ENCODE data around the gene PHC1. TPM values are rescaled to one million over a fixed set of nuclear protein-coding genes. Genes with fewer than 3 reads are reported as not detected.

The PHC1 gene
- total and polyA plus RNA-seq, 7 donors: 2.1 to 46.8 (median 31.0) TPM

- peaks cover 0 to 11% (median 8%) of the 10 kb centered on the region in 4 donors for H3K9me3 ChIP-seq
- intact Hi-C loops (cut with DNase I): no loop called here
- H3K4me3 ChIP-seq: no peak overlapping the region
- H3K36me3 ChIP-seq: no peaks in the 10 kb centered on the region
- no peak for DNase-seq
- H3K4me1 ChIP-seq: no peaks in the 10 kb centered on the region
- H3K27ac ChIP-seq: no peak overlapping the region
- TF ChIP-seq POLR2AphosphoS5 (IDR thresholded peaks at IDR 0.05) (no peak), POLR2A (IDR thresholded peaks at IDR 0.05) (no peak), CTCF (IDR thresholded peaks at IDR 0.05) (no peak), EP300 (IDR thresholded peaks at IDR 0.05) (no peak)
- H3K27me3 ChIP-seq: no peaks in the 10 kb centered on the region
These were observed 54.5 kb downstream of the PHC1 start for GRCh38 chr12:8968761-8969160.

- intact Hi-C loops (cut with DNase I): no loop called here
- 43 to 56% methylated on average over 2 of the region's 2 CpGs for WGBS, 2 donors
- DNase-seq: no peak
- H3K36me3 ChIP-seq: no peaks in the 10 kb centered on the region
- H3K27ac ChIP-seq: no peak overlapping the region
- no peak overlapping the region for H3K4me3 ChIP-seq
- TF ChIP-seq EP300 (IDR thresholded peaks at IDR 0.05): no peak
- TF ChIP-seq CTCF (IDR thresholded peaks at IDR 0.05): no peak
- TF ChIP-seq POLR2A (IDR thresholded peaks at IDR 0.05): no peak
- no peak for TF ChIP-seq POLR2AphosphoS5 (IDR thresholded peaks at IDR 0.05)
- H3K9me3 ChIP-seq: peaks cover 0 to 11% (median 9%) of the 10 kb centered on the region in 4 donors
- no peaks in the 10 kb centered on the region for H3K27me3 ChIP-seq
- H3K4me1 ChIP-seq: no peaks in the 10 kb centered on the region
These were observed 55.6 kb downstream of the PHC1 start for GRCh38 chr12:8969861-8970411.

- Histone ChIP-seq H3K27ac (no peak overlapping the region), H3K4me1 (no peaks in the 10 kb centered on the region), H3K4me3 (no peak overlapping the region), H3K9me3 (peaks cover 0 to 11% (median 9%) of the 10 kb centered on the region in 4 donors), H3K36me3 (no peaks in the 10 kb centered on the region), H3K27me3 (no peaks in the 10 kb centered on the region)
- TF ChIP-seq CTCF (IDR thresholded peaks at IDR 0.05) (no peak), POLR2A (IDR thresholded peaks at IDR 0.05) (no peak), POLR2AphosphoS5 (IDR thresholded peaks at IDR 0.05) (no peak), EP300 (IDR thresholded peaks at IDR 0.05) (no peak)
- no peak for DNase-seq
- WGBS, 2 donors: 41 to 70% methylated on average over 1 of the region's 1 CpG
- intact Hi-C loops (cut with DNase I): no loop called here
These were observed 56.1 kb downstream of the PHC1 start for GRCh38 chr12:8970432-8970831.

DNA sequence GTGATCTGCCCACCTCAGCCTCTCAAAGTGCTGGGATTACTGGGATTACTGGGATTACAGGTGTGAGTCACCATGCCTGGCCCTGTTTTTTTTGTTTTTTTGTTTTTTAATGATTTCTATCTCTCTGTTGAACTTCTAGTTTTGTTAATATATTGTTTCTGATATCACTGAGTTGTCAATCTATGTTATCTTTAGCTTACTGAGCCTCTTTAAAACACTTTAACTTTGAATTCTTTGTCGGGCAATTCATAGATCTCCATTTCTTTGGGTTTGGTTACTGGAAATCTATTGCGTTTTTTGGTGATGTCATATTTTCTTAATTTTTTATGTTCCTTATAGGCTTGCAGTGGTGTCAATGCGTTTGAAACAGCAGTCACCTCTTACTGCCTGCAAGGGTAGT lies 65.8 kb downstream of the PHC1 start:
- Histone ChIP-seq H3K4me3 (no peak overlapping the region), H3K9me3 (peaks cover 0 to 13% (median 3%) of the 10 kb centered on the region in 4 donors), H3K36me3 (no peaks in the 10 kb centered on the region), H3K27me3 (no peaks in the 10 kb centered on the region), H3K27ac (no peak overlapping the region), H3K4me1 (no peaks in the 10 kb centered on the region)
- WGBS, 2 donors: 87 to 91% methylated on average over 3 of the region's 3 CpGs
- DNase-seq: no peak
- no peak for TF ChIP-seq POLR2AphosphoS5 (IDR thresholded peaks at IDR 0.05)
- TF ChIP-seq POLR2A (IDR thresholded peaks at IDR 0.05): no peak
- TF ChIP-seq EP300 (IDR thresholded peaks at IDR 0.05): no peak
- no peak for TF ChIP-seq CTCF (IDR thresholded peaks at IDR 0.05)
- intact Hi-C loops (cut with DNase I): no loop called here

- Histone ChIP-seq H3K27ac (no peak overlapping the region), H3K9me3 (peaks cover 0 to 5% (median 0%) of the 10 kb centered on the region in 4 donors), H3K36me3 (no peaks in the 10 kb centered on the region), H3K4me3 (no peak overlapping the region), H3K4me1 (no peaks in the 10 kb centered on the region), H3K27me3 (no peaks in the 10 kb centered on the region)
- intact Hi-C loops (cut with DNase I): no loop called here
- TF ChIP-seq POLR2AphosphoS5 (IDR thresholded peaks at IDR 0.05) (no peak), CTCF (IDR thresholded peaks at IDR 0.05) (no peak), EP300 (IDR thresholded peaks at IDR 0.05) (no peak), POLR2A (IDR thresholded peaks at IDR 0.05) (no peak)
- 88 to 89% methylated on average over 1 of the region's 1 CpG for WGBS, 2 donors
- no peak for DNase-seq
These were observed 71.0 kb downstream of the PHC1 start for GRCh38 chr12:8985213-8985754.

Measured in sigmoid colon (tissue), 7 donors.